GM18909 (cell line): ENCODE data around the gene IREB2.
A peak's percentile ranks its signal among the peaks of the same experiment; 100 is the strongest.

ENCODE experiments used
- ATAC-seq: cut with Tn5 transposase; IDR thresholded peaks from one replicate; pipeline ENCODE4 v1.9.1; 2021; ENCODE audit warnings: mild to moderate bottlenecking; ENCODE audit not compliant: unreplicated experiment, poor library complexity

Gene IREB2

DNA sequence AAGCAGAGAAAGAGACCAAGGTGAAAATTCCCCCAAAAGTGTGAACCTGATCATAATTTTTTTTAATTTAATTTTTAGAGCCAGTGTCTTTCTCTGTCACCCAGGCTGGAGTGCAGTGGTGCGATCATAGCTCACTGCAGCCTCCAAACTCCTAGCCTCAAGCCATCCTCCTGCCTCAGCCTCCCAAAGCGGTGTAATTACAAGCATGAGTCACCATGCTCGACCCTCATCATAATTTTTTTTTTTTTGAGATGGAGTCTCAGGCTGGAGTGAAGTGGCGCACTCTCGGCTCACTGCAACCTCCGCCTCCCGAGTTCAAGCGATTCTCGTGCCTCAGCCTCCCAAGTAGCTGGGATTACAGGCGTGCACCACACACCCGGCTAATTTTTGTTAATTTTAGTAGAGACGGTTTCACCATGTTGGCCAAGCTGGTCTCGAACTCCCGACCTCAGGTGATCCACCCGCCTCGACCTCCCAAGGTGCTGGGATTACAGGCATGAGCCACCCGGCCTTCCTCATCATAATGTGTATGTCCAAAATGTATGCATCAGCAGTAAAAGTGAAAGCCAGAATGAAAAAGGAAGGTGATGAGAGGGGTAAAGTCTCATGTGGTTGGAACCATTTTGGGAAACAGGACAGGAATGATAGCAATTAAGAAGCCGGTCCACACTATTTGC, 101.6 kb downstream of the IREB2 start:
- peak; percentile 14 for ATAC-seq

DNA sequence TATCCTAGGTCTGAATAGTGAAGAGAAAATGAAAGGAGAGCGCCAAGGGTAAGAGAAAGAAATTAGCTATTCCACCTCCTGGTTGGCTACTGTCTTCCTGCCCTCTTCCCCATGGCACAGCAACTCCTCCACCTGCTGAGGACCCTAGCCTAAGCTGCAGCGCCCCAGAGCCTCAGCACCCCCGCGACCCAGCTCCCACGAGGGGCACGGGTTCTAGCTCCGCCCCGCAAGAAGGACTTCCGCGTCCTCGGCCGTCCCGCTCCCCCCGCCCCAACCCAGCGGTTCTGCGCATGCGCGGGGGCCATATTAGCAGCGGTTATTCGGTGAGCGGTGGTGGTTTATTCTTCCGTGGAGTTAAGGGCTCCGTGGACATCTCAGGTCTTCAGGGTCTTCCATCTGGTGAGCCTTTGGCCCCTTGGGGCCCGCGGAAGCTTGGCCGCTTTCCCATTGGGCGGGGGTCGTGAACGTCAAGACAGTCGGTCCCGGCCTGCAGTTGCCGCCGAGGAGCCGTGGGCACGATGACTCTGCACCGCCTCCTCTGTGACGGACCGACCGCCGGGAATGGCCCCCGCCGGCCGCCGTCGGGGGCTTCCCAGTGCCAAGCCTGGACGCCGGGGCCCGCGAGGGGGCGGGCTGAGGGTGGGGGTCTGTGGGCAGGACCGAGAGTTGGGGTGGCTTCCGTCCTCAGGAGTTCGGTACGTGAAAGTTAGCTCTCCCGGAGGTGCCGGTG, 102.3 kb downstream of the IREB2 start, which contains the start of gene PSMA4:
TSS of gene PSMA4 (plus strand) at position 304 of the 730 bp plus-strand sequence. CDS start 1,484 bp downstream, outside the sequence.
- ATAC-seq = peak; percentile 77

DNA sequence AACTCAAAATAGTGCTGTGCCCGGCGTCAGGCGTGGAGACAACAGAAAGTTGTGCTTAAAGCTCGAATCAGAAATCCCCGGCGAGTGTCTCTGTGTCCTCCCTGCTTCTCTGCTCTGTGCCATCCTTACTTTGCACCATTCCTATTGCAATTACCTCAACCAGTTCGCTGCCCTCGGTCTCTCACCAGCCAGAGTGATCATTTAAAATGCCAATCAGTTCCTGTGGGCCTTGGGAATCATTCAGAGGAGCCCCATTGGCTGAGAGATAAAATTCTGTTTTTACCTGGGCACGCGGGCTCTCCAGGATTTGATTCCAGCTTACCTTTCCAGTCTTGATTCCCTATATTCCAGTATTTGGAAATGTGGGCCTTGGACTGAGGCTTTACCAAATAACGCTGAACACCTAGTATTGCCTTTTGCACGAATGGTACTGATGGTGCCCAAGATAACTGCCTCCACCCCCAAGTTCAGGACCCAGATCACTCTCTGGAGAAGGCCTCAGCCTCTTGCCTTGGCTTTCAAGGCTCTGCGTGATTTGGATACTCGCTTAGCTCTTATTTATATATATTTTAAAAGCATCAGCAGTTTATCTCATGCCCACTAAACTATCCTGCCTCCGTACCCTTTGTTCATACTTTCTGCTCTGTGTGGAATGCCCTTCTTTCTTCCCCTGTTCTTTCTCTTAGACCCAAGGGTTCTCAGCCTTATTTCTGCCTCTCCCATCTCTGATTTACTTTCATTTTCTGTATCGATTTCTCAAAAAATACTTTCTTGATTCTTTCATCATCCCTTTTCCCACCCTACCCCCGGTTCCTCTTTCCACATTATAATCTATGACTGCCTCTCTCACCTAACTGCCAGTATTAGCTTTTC, 103.1 kb downstream of the IREB2 start:
- ATAC-seq = no peak

DNA sequence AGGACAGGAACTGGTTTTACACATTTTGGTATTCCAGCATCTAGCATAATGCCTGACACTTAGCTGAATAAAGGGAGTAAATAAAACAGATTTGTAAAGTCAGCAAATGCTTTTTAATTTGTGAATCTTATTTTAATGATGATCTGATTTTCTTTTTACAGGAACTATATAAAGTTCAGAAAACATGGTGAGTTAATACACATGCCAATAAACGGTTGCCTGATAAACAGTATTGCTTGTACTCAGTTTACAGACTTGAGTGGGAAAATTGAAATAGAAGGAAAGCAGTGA, 103.7 kb downstream of the IREB2 start:
- no peak for ATAC-seq

DNA sequence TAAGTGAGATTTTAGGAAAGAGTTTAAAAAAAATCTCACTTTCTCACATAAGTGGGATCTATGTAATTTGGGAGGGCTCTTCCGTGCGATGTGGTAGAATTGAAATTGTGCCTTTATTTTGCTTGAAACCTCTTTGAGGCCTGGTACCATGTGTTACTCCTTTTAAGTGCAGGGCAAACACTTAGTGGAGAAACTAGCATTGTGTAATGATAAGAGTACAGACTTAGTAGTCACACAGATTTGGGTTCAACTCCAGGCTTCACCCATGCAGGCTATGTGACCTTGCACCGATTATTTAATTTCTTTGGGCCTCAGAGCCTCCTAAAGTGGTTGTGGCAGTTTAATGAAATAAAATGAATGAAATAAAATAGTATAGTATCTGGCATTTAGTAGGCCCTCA, 104.6 kb downstream of the IREB2 start:
- no peak for ATAC-seq

DNA sequence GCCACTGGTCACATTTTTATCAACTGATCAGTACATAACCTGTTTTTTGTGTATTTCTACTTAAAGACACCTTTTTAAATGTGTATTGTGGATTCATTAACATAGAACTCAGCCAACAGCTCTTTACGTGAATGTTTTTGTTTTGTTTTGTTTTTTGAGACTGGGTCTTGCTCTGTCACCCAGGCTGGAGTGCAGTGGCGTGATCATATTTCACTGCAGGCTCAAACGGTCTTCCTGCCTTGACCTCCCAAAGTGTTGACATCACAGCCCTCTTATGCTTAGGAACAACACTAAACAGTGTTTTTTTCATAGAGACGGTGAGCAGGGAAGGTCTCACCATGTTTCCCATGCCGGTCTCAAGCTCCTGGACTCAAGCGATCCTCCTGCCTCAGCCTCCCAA, 112.2 kb downstream of the IREB2 start:
- no peak for ATAC-seq

DNA sequence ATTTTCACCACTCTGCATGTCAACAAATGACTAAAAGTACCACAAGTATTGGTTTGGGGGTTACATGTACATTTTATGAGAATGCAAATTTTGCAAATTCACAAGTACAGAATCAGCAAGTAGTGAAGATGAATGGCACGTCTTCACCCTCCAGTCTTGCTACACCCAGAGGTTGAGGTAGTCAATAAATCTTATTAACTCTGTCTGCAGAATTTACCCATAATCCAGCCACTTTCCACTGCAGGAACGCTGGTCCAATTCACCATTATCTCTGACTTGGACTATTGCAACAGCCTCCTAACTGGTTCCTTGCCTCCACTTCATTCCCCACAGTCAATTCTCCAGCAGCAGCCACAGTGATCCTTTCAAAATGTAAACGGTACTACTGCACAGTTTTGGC, 112.8 kb downstream of the IREB2 start:
- no peak for ATAC-seq
